Jurkat, Clone E6-1 (cell line): Measurements from ENCODE around the gene SPDYE16.
"Not testable (repeated sequence)": the region's sequence is repeated elsewhere in the genome, so short reads cannot be mapped to it uniquely, and the experiment has no call there.

Experiments used
- DNase-seq: peaks from one replicate; pipeline ENCODE4 v3.0.0-alpha.2; 2011; ENCODE audit warnings: low read depth, low spot score
- H3K4me3 ChIP-seq: 2 replicates; pipeline ENCODE4 v1.5.1; 2011; ENCODE audit warnings: mild to moderate bottlenecking, low read length, control low read depth, moderate library complexity

The SPDYE16 gene

DNA sequence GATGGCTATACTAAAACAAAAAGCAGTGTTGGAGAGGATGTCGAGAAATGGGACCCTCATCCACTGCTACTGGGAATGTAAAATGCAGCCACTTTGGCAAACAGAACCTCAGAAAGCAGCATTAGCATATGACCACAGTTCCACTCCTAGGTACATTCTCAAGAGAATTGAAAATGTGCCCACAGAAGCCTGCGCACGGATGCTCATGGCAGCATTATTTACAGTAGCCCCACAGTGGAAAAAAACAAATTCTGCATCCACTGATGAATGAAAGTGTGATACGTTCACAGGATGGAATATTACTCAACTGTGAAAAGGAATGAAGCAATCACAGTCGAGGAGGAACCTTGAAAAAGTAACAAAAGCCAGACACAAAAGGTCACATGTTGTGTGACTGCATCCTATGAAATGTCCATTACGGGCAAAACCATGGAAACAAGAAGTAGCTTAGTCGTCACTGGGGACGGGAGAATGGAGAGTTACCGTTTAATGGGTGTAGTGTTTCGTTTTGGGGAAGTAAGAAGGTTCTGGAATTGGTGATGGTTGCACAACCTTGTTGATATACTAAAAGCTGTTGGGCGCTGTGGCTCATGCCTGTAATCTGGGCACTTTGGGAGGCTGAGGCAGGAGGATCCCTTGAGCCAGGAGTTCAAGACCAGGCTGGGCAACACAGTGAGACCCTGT, 35.2 kb downstream of the SPDYE16 start:
- no peak for DNase-seq
- H3K4me3 ChIP-seq, result no peak overlapping the region

DNA sequence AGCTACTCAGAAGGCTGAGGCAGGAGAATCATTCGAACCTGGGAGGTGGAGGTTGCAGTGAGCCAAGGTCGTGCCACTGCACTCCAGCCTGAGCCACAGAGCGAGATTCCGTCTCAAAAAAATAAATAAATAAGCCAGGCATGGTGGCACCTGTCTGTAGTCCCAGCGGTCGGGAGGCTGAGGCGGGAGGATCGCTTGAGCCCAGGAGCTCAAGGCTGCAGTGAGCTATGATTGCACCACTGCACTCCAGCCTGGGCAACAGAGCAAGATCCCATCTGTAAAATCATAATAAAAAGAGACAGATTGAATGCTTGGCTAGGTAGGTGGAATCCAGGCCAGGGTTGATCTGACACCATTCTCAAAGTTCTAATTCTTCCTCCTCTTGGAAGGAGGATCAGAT, 36.5 kb downstream of the SPDYE16 start:
- not testable (repeated sequence) for H3K4me3 ChIP-seq, DNase-seq

DNA sequence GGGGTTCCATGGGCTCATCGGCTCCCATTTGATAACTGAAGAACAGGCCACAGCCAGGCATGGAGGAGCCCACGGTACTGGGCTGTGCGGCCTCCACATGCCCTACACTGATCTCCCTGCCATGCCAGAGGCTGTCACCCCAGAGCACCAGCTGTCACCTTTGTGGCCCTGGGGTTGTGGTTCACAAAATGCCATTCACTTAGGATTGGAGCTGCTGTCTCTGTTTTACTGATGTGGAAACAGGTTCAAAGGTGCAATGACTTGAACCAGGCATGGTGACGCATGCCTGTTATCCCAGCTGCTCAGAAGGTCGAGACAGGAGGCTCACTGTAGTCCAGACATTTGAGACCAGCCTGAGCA, 37.0 kb downstream of the SPDYE16 start:
- DNase-seq, result no peak

DNA sequence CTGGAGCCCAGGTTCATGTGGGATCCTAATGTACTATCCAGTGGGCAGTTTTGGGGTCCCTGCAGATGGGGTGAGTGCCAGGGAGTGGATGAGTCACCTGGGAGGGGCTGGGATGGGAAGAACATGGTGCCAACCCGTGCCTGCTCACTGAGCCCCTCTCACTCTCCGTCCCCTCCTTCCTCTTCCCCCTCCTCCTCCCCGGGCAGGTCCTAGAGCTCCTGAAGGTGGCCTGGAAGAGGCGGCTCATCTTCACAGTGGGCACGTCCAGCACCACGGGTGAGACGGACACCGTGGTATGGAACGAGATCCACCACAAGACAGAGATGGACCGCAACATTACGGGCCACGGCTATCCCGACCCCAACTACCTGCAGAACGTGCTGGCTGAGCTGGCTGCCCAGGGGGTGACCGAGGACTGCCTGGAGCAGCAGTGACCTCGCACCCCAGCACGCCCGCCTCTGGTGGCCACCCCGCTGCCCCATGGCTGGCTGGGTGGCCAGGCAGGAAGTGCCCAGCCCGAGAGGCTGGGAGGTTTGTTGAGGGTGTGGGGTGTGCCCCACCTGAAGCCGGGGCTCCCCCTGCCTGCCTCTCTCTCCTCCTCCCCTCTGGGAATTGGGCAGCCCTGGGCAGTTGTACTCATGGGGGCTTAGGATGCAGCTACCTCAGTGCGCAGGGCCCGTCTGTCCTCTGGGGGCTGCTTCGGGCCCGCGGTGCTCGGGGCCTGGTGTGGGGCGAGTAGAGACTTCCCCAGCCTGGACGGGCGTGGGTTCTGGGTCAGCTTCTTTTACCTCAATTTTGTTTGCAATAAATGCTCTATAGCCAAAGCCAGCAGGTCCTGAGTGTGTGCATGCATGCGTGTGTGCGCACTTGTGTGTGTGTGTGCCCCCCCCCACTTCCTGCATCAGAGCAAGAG, 37.7 kb downstream of the SPDYE16 start:
- H3K4me3 ChIP-seq, result no peak overlapping the region
- no peak for DNase-seq

More for the DNA sequence above, 37.0 kb downstream of the SPDYE16 start:
- H3K4me3 ChIP-seq, result no peak overlapping the region

- H3K4me3 ChIP-seq, DNase-seq: not testable (repeated sequence)
Measured at GRCh38 chr7:76504351-76505167, 38.5 kb downstream of the SPDYE16 start.

DNA sequence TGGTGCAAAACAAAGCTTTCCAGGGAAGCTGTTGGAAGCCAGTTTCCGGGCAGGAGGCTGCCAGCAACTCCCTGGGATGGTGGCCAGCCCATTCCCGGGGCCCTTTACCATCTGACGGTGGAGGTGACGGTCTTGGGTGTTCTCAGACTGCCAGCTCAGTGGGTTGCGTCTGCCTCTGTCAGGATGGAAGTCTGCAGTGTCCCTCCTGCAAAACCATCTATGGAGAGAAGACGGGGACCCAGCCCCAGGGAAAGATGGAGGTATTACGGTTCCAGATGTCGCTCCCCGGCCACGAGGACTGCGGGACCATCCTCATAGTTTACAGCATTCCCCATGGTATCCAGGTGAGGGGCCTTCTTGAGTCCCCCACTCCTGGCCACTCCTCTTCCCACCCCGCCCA, 39.9 kb downstream of the SPDYE16 start:
- DNase-seq, H3K4me3 ChIP-seq: not testable (repeated sequence)

GRCh38 chr7:76502836-76503235, 40.3 kb downstream of the SPDYE16 start:
- H3K4me3 ChIP-seq, DNase-seq: not testable (repeated sequence)

DNA sequence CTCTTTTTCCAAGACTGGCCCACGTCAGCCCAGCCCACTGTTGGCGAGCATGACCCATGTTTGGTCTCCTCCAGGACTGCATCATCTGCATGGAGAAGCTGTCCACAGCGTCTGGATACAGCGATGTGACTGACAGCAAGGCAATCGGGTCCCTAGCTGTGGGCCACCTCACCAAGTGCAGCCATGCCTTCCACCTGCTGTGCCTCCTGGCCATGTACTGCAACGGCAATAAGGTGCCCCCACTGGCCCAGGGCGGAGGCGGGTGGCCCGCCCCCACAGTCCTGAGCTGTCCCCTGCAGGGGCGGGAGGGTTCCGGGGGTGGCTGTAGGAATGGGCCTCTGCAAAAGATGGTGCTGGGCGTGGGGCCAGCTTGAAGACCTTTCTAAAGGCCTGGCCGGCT, 40.9 kb downstream of the SPDYE16 start:
- H3K4me3 ChIP-seq, DNase-seq: not testable (repeated sequence)

DNA sequence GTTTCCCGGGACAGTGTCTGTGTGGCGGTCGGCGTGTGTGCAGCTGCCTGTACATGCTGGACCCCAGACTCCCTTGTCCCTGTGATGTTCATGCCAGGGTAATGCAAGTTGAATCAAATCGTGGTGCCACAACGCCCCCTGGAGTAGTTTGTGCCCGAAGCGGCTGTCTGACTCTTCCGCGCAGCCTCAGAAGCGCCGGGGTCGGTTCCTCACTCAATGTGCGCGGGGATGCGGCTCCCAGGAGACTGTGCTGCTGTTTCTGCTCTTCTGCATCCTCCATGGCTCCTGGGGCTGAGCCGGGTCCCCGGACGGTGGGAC, 43.2 kb downstream of the SPDYE16 start:
- DNase-seq, H3K4me3 ChIP-seq: not testable (repeated sequence)

DNA sequence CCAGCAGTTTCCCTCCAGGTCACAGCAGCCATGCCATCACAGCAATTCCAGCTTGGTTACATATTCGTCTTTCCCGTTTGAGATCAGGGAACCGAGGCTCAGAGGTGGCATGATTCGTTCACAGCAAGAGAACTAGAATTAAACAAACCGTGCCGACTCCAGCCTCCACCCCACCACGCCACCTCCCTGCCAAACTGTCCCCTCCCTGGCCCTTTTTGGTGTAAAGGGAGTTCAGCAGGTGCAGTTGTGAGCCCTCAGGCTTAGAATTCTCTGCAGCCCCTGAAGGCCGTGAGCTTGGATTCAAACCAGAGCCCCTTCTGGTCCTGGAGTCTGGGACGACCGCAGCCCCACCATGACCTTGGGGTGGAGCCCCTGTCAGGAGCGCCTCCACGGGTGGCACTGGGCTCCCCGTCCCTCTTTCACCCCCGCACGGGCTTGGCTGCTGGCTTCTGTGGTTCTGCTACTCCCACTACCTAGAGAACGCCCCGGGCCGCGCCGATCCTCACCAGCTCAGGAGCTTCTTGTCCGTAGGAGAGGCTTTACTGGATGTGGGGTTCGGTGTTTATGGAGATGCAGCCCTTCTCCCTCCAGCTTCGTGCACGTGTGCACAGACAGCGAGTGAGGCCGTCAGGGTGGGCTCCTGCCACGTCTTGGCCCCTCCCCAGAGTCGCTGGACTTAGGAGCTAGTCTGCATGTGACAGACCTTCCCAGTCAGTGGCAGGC, 43.7 kb downstream of the SPDYE16 start:
- H3K4me3 ChIP-seq, DNase-seq: not testable (repeated sequence)

GRCh38 chr7:76498583-76499200, 44.4 kb downstream of the SPDYE16 start:
- not testable (repeated sequence) for DNase-seq, H3K4me3 ChIP-seq

DNA sequence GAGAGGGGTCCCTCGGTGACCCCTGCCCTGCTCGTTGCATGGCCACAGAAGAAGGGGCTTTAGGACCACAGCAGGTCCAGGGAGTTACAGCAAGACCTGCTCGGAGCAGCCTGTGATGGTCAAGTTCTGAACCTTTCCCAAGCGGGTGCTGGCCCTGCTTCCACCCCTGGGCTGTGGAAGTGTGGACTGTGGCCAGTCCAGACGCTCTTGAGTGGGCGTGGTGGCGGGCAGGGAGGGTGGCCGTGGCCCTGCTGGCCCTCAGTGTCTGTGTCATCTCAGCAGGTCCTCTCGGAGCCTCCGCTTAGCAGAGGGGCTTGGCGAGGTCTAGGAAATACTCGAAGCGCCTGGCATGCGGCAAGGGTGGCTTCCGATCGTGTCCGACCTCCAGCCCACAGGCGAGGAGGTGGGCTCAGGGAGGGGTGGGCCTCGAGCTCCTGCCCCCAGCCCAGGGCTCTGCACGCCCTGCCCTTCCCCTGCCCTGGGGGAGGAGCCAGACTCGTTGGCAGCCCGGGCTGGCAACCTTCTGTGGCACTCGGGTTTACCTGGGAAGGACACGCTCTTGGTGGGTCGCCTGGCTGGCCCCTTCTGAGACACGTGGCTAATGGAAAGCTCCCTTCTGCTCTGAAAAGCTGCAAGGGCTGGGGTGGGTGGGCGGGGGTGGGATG, 45.0 kb downstream of the SPDYE16 start:
- not testable (repeated sequence) for H3K4me3 ChIP-seq, DNase-seq

- not testable (repeated sequence) for DNase-seq
Measured at GRCh38 chr7:76495717-76496116, 47.4 kb downstream of the SPDYE16 start.

DNA sequence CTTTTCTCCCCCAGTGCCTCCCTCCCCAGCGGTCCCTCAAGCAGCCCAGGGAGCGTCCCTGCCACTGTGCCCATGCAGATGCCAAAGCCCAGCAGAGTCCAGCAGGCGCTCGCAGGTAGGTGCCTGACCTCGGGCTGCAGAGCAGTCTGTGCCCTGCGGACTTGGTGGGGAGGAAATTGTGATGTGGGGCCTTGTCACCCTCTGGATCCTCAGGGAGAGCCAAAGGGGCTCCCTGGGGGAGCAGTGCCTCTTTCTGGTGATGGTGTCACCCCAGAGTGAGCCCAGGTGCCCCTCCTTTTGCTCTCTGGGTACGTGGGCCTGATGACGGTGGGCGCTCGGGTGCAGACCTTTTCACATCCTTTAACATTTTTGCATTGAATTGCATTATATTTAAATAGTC, 51.0 kb downstream of the SPDYE16 start:
- H3K4me3 ChIP-seq, DNase-seq: not testable (repeated sequence)

More at GRCh38 chr7:76495717-76496116, 47.4 kb downstream of the SPDYE16 start:
- not testable (repeated sequence) for H3K4me3 ChIP-seq

DNA sequence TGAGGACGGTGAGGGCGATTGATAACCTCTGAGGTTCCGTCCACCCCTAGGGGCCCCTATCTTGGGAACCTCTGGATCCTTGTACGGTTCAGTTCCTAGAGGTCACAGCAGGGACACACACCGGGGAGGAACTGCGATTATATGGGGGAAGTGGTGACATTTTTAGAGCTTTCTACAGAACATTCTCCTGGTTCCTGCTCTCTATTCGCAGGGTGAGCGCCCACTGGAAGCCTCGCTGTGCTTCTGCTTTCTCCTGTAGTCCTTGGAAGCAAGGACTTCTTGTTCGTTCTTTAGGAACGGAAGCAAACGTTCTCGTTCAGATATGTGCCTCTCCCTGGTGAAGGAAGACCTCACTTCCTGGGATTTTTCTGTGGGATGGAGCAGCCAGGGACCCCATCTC, 55.1 kb downstream of the SPDYE16 start:
- DNase-seq, H3K4me3 ChIP-seq: not testable (repeated sequence)

- DNase-seq, H3K4me3 ChIP-seq: not testable (repeated sequence)
Measured at GRCh38 chr7:76486618-76487017, 56.5 kb downstream of the SPDYE16 start.

DNA sequence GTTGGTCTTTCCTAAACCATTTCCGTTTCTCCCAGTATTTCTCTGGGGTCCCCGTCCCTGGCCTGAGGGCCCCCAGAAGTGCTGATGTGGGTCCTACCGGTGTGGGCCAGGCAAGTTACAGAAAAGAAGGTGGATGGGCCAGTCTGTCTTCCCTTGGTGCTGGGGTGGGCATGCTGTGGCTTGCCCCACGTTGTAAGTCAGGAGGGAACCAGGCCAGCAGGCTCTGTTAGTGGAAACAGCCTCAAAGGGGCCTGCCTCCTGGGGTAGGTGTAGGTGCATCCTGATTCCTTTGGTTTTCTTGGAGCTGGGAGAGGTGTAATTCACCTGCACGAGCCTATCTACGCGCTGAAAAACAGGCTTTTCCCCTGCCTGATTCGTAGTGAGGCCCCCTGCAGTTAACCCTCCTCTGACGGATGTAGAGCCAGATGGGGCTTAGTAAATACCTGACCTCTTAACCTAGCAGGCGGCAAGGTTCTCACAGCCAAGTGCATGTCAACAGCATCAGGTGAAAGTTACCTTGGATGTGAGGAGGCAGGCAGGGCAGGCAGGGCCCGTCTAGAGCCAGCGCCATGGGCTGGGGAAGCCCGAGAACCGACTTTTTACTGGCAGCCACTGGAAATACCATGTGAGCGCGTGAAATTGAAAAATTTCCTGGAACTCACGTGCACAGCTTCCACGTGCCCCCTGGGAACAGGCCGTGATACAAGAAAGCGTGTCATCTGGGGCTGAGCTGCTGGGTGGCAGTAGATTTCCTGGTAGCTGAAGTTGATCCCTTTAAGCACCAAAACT, 57.1 kb downstream of the SPDYE16 start:
- H3K4me3 ChIP-seq, DNase-seq: not testable (repeated sequence)
